Measurements from ENCODE around the gene SORCS3.

- TF ChIP-seq EZH2 (IDR thresholded peaks at IDR 0.05; ENCODE audit: low read length, unreplicated experiment), result no peak
- no peak for TF ChIP-seq CTCF (conservative IDR thresholded peaks at IDR 0.05; ENCODE audit: low read depth, low read length)
- no peak for TF ChIP-seq EZH2phosphoT487 (IDR thresholded peaks at IDR 0.05; ENCODE audit: borderline replicate concordance, low read length)
Observed at GRCh38 chr10:105262666-105263065, 621.6 kb downstream of the SORCS3 start.

Data from PC-3 (cell line).